ENCODE data around the gene ACTR1A. TPM values are rescaled to one million over a fixed set of nuclear protein-coding genes. Genes with fewer than 3 reads are reported as not detected.

Gene ACTR1A
- total and polyA plus RNA-seq, 7 donors = 48.6 to 146 (median 124) TPM

- peak overlapping the region in 3 of 4 donors; percentile 77 to 97 (median 96) for H3K4me3 ChIP-seq
- 88 to 90% methylated on average over 10 of the region's 10 CpGs for WGBS, 2 donors
- peaks cover 0 to 35% (median 28%) of the 10 kb centered on the region in 4 donors for H3K4me1 ChIP-seq
- no peaks in the 10 kb centered on the region for H3K9me3 ChIP-seq
- intact Hi-C loops (cut with DNase I) = no loop called here
- TF ChIP-seq POLR2AphosphoS5 (IDR thresholded peaks at IDR 0.05) = no peak
- no peak for TF ChIP-seq EP300 (IDR thresholded peaks at IDR 0.05)
- TF ChIP-seq, protein P1, sequence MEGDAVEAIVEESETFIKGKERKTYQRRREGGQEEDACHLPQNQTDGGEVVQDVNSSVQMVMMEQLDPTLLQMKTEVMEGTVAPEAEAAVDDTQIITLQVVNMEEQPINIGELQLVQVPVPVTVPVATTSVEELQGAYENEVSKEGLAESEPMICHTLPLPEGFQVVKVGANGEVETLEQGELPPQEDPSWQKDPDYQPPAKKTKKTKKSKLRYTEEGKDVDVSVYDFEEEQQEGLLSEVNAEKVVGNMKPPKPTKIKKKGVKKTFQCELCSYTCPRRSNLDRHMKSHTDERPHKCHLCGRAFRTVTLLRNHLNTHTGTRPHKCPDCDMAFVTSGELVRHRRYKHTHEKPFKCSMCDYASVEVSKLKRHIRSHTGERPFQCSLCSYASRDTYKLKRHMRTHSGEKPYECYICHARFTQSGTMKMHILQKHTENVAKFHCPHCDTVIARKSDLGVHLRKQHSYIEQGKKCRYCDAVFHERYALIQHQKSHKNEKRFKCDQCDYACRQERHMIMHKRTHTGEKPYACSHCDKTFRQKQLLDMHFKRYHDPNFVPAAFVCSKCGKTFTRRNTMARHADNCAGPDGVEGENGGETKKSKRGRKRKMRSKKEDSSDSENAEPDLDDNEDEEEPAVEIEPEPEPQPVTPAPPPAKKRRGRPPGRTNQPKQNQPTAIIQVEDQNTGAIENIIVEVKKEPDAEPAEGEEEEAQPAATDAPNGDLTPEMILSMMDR (IDR thresholded peaks at IDR 0.05) = no peak
- no peak for TF ChIP-seq POLR2A (IDR thresholded peaks at IDR 0.05)
- H3K27ac ChIP-seq = no peak overlapping the region
- no peaks in the 10 kb centered on the region for H3K27me3 ChIP-seq
- DNase-seq = peak; percentile 55
- H3K36me3 ChIP-seq = peaks cover 5 to 25% (median 9%) of the 10 kb centered on the region in 4 donors
Observed at GRCh38 chr10:102505462-102506115, 3.1 kb upstream of the ACTR1A start.

DNA sequence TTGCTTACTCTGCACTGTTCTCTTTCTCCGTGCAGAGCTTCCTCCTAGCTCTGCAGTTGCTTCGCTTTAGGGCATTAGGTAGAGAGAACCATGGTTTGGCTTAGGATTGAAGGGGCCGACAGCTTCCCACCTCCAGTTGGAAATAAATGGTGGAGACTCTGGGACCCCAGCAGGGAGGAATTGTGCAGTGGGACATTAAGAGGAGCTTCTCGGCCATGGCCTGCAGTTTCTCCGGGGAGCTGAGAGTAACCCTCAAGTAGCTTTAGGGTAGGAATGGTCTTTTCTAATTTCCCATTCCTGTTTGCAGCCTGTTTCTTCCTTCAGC lies 2.4 kb upstream of the ACTR1A start:
- TF ChIP-seq EP300 (IDR thresholded peaks at IDR 0.05) (no peak), POLR2AphosphoS5 (IDR thresholded peaks at IDR 0.05) (no peak), POLR2A (IDR thresholded peaks at IDR 0.05) (no peak)
- TF ChIP-seq, protein P1 (IDR thresholded peaks at IDR 0.05) = no peak
- H3K4me3 ChIP-seq = peak overlapping the region; percentile 77 to 97 (median 94)
- peak; percentile 49 for DNase-seq
- 18 to 34% methylated on average over 5 of the region's 5 CpGs for WGBS, 2 donors
- H3K36me3 ChIP-seq = peaks cover 4 to 19% (median 6%) of the 10 kb centered on the region in 4 donors
- intact Hi-C loops (cut with DNase I) = loop anchor here (5.0 kb wide), 2 partner anchors 113 to 353 kb away; partner anchors contain the start of gene NOLC1
- H3K27me3 ChIP-seq = no peaks in the 10 kb centered on the region
- H3K9me3 ChIP-seq = no peaks in the 10 kb centered on the region
- peak overlapping the region; percentile 91 to 98 (median 94) for H3K27ac ChIP-seq
- peaks cover 0 to 42% (median 34%) of the 10 kb centered on the region in 4 donors for H3K4me1 ChIP-seq

DNA sequence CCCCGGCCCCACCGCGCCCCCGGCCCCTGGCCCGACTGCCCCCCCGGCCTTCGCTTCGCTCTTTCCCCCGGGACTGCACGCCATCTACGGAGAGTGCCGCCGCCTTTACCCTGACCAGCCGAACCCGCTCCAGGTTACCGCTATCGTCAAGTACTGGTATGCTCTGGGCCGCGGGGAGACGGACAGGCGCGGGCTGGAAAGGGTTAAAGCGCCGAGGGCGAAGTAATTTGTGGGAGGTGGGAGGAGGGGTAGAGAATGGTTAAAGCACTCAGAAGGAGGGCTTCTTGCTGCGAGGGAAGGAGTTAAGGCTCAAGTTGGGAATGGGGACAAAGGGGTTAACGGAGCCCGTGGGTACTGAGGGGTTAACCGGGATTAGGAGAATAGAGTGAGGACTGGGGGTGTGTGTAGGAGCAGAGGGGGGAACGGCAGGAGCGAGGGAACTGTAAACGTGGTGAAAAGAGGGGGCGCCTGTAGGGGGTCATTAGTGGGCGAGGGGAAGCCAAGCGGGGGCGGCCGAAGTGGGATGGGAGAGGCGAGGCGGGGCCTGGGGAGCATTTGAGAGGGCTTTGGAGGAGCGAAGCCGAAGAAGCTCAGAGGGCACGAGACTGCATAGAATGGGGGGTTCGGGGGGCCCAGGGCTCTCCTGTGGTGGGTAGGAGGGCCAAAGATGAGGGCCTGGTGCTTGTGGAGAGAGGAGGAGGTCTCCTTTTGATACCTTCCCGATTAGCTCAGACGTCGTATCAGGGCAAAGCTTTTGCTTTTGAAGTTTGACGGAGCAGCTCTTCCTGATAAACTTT lies 1.9 kb upstream of the ACTR1A start:
- intact Hi-C loops (cut with DNase I) = loop anchor here (5.0 kb wide), 2 partner anchors 112 to 352 kb away; partner anchors contain the start of gene NOLC1
- H3K27me3 ChIP-seq = no peaks in the 10 kb centered on the region
- peak overlapping the region; percentile 91 to 98 (median 94) for H3K27ac ChIP-seq
- H3K9me3 ChIP-seq = no peaks in the 10 kb centered on the region
- H3K36me3 ChIP-seq = peaks cover 0 to 13% (median 2%) of the 10 kb centered on the region in 4 donors
- H3K4me3 ChIP-seq = peak overlapping the region; percentile 77 to 97 (median 94)
- WGBS, 2 donors = 1% methylated on average over 47 of the region's 47 CpGs
- TF ChIP-seq, protein P1 (IDR thresholded peaks at IDR 0.05) = no peak
- no peak for TF ChIP-seq POLR2AphosphoS5 (IDR thresholded peaks at IDR 0.05)
- TF ChIP-seq EP300 (IDR thresholded peaks at IDR 0.05) = no peak
- TF ChIP-seq POLR2A (IDR thresholded peaks at IDR 0.05) = no peak
- DNase-seq = peak; percentile 74
- peaks cover 0 to 47% (median 40%) of the 10 kb centered on the region in 4 donors for H3K4me1 ChIP-seq

GRCh38 chr10:102503264-102504178 lies 1.0 kb upstream of the ACTR1A start, which contains the start of gene SUFU:
Gene SUFU, plus strand, starts transcription at chr10:102503972. Its CDS starts 181 bp downstream, at chr10:102504153.
- Histone ChIP-seq H3K4me1 (peaks cover 0 to 54% (median 47%) of the 10 kb centered on the region in 4 donors), H3K27me3 (no peaks in the 10 kb centered on the region), H3K27ac (peak within 1 kb of the TSS; percentile 91 to 98 (median 94)), H3K36me3 (peaks cover 0 to 4% (median 0%) of the 10 kb centered on the region in 4 donors), H3K4me3 (peak within 1 kb of the TSS; percentile 81 to 97 (median 94)), H3K9me3 (no peaks in the 10 kb centered on the region)
- TF ChIP-seq POLR2AphosphoS5 (IDR thresholded peaks at IDR 0.05) (peak; percentile 67 to 86 (median 80)), EP300 (IDR thresholded peaks at IDR 0.05) (no peak), POLR2A (IDR thresholded peaks at IDR 0.05) (peak in 1 of 2 donors; percentile 12)
- TF ChIP-seq, protein P1 (IDR thresholded peaks at IDR 0.05) = peak; percentile 76 to 94 (median 84)
- WGBS, 2 donors = 1% methylated on average over 44 of the region's 44 CpGs
- peak; percentile 99 for DNase-seq
- intact Hi-C loops (cut with DNase I) = loop anchor here (1.0 to 5.0 kb wide), 4 partner anchors 80 to 351 kb away; partner anchors contain the start of genes NOLC1 and TRIM8
